HepG2 (cell line): ENCODE results near the gene VAMP2. TPM values are rescaled to one million over a fixed set of nuclear protein-coding genes. Genes with fewer than 3 reads are reported as not detected.

ENCODE experiments used
- AHR ChIP-seq: IDR thresholded peaks from 2 replicates; pipeline ENCODE4 v1.6.1; 2018; ENCODE audit warnings: missing genetic modification reagents, missing compliant biosample characterization
- BORCS8-MEF2B ChIP-seq: sonication (generic); formaldehyde crosslinking; IDR thresholded peaks from 2 replicates; pipeline ENCODE4 v1.8.0; 2022; ENCODE audit warnings: mild to moderate bottlenecking, missing genetic modification reagents
- CBFB ChIP-seq: sonication (generic); formaldehyde crosslinking; IDR thresholded peaks from 2 replicates; pipeline ENCODE4 v1.4.0; 2020; ENCODE audit warnings: missing genetic modification reagents
- GTF2F1 ChIP-seq: fragments of 150-350 bp; IDR thresholded peaks from 2 replicates; pipeline ENCODE4 v1.6.1; 2014; ENCODE audit warnings: low read length
- HMG20B ChIP-seq: conservative IDR thresholded peaks from 2 replicates; pipeline ENCODE4 v1.6.1; 2016; ENCODE audit warnings: missing genetic modification reagents, missing compliant biosample characterization
- MAZ ChIP-seq, 2 experiments: sonication (generic) in 1 of 2; formaldehyde crosslinking in 1 of 2; IDR thresholded peaks; 2 replicates each; pipeline versions ENCODE4 v1.5.0 to v1.6.1; 2012 to 2020; ENCODE audit warnings: low read depth in 2 of 2, mild to moderate bottlenecking in 2 of 2, borderline replicate concordance in 1 of 2, improper control_type of control experiment in 1 of 2, low read length in 1 of 2, missing genetic modification reagents in 1 of 2, moderate library complexity in 1 of 2
- NCOA1 ChIP-seq: sonication (generic); formaldehyde crosslinking; IDR thresholded peaks from 2 replicates; pipeline ENCODE4 v1.9.0; 2021; ENCODE audit warnings: missing genetic modification reagents
- RBFOX2 ChIP-seq: fragments of 200-400 bp; formaldehyde crosslinking; IDR thresholded peaks from 2 replicates; pipeline ENCODE4 v1.6.1; 2017; ENCODE audit warnings: low read depth, mild to moderate bottlenecking, low read length
- SMAD1 ChIP-seq: sonication (generic); formaldehyde crosslinking; IDR thresholded peaks from 2 replicates; pipeline ENCODE4 v1.4.0; 2020; ENCODE audit warnings: missing genetic modification reagents, low read depth, mild to moderate bottlenecking, borderline replicate concordance
- TBP ChIP-seq: sonication (generic); formaldehyde crosslinking; IDR thresholded peaks from 2 replicates; pipeline ENCODE4 v1.5.0; 2020; ENCODE audit warnings: missing genetic modification reagents
- TOPORS ChIP-seq: sonication (generic); formaldehyde crosslinking; IDR thresholded peaks from 2 replicates; pipeline ENCODE4 v1.8.0; 2023; ENCODE audit warnings: mild to moderate bottlenecking, missing genetic modification reagents
- U2AF2 ChIP-seq: fragments of 200-400 bp; formaldehyde crosslinking; IDR thresholded peaks from 2 replicates; pipeline ENCODE4 v1.6.1; 2017; ENCODE audit warnings: low read depth, mild to moderate bottlenecking, low read length
- ZBTB20 ChIP-seq: sonication (generic); formaldehyde crosslinking; IDR thresholded peaks from 2 replicates; pipeline ENCODE4 v1.8.1; 2023; ENCODE audit warnings: missing genetic modification reagents, low read depth, mild to moderate bottlenecking, borderline replicate concordance
- ZFY ChIP-seq: sonication (generic); formaldehyde crosslinking; IDR thresholded peaks from 2 replicates; pipeline ENCODE4 v1.4.0; 2020; ENCODE audit warnings: missing genetic modification reagents
- ZNF180 ChIP-seq: sonication (generic); formaldehyde crosslinking; IDR thresholded peaks from 2 replicates; pipeline ENCODE4 v1.4.0; 2020; ENCODE audit warnings: low read depth, missing genetic modification reagents, borderline replicate concordance
- ZNF263 ChIP-seq: sonication (generic); formaldehyde crosslinking; IDR thresholded peaks from 2 replicates; pipeline ENCODE4 v1.4.0; 2020; ENCODE audit warnings: missing genetic modification reagents
- ZNF354B ChIP-seq: sonication (generic); formaldehyde crosslinking; IDR thresholded peaks from 2 replicates; pipeline ENCODE4 v1.8.0; 2022; ENCODE audit warnings: mild to moderate bottlenecking, missing genetic modification reagents
- polyA plus RNA-seq, 8 experiments: library from polyadenylated mRNA; depleted of rRNA in 3 of 8; stranded (reverse) in 7 of 8; unstranded in 1 of 8; fragments of >200 nt; fragmentation: Illumina TruSeq in 4 of 8; extraction: Trizol in 4 of 8; gene quantifications; 2 replicates each; pipeline versions ENCODE4 v1.2.1 to v1.2.3, GENCODE V29; 2011 to 2016; ENCODE audit warnings: low read depth in 4 of 8, missing spikeins in 1 of 8, mixed read lengths in 1 of 8; ENCODE audit not compliant: insufficient read depth in 1 of 8
- total RNA-seq, 5 experiments: library from RNA; depleted of rRNA; stranded (reverse); fragments of >200 nt; fragmentation: Illumina TruSeq; extraction: Trizol; gene quantifications; 2 replicates each; pipeline ENCODE4 v1.2.3, GENCODE V29; 2016; ENCODE audit warnings: low read depth in 1 of 5
- TF ChIP-seq, protein P1 (sequence below): sonication (generic); formaldehyde crosslinking; IDR thresholded peaks from 2 replicates; pipeline ENCODE4 v1.4.0; 2020; ENCODE audit warnings: mild to moderate bottlenecking, missing genetic modification reagents
- TF ChIP-seq, protein P2 (sequence below): sonication (generic); formaldehyde crosslinking; IDR thresholded peaks from 2 replicates; pipeline ENCODE4 v1.8.1; 2023; ENCODE audit warnings: missing genetic modification reagents, inconsistent platforms, borderline replicate concordance
- TF ChIP-seq, protein P3 (sequence below): sonication (generic); formaldehyde crosslinking; IDR thresholded peaks from 2 replicates; pipeline ENCODE4 v1.4.0; 2020; ENCODE audit warnings: missing genetic modification reagents, low read depth, mild to moderate bottlenecking, borderline replicate concordance
- TF ChIP-seq, protein P4 (sequence below): sonication (generic); formaldehyde crosslinking; IDR thresholded peaks from 2 replicates; pipeline ENCODE4 v1.8.0; 2022; ENCODE audit warnings: mild to moderate bottlenecking, missing genetic modification reagents
- TF ChIP-seq, protein P5 (sequence below): sonication (generic); formaldehyde crosslinking; IDR thresholded peaks from 2 replicates; pipeline ENCODE4 v1.4.0; 2020; ENCODE audit warnings: missing genetic modification reagents
- TF ChIP-seq, protein P6 (sequence below): sonication (generic); formaldehyde crosslinking; IDR thresholded peaks from 2 replicates; pipeline ENCODE4 v1.4.0; 2020; ENCODE audit warnings: low read depth, mild to moderate bottlenecking, missing genetic modification reagents

The VAMP2 gene
- total and polyA plus RNA-seq, 2 of the 13 experiments (the other 11 are each of a cell fraction or from before 2014, with no cell fraction given): 3.9 to 17.2 TPM

DNA sequence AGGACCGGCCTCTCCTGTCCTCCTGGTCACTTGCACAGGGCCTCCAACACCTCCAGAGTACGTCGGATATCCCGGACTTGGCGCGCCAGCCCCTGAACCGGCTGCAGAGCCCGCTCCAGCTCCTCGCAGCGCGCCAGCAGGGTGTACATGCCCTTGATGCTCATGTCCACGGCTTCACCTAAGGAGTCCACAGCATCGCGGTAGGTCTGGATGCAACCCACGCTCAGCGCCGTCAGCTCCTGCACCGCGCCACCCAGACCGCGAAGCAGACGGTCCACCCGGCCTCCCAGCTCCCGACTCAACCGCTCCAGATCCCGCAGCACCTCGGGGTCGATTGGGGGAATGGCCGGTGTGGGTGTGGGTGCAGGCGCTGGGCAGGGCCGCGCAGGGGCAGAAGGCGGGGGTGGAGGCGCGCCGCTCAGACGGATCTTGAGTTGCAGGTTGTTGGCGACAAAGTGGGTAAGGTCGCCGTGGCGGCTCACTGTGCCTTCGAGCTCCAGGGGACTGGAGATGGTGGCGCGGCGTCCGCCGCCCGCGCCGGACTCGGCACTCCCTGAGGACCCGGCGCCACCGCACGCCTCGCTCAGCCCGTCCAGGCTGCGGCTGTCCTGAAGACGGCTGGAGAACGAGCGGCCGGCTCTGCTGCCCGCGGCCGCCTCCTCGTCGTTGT is 26.4 kb upstream of the VAMP2 start (continued):
- TF ChIP-seq GTF2F1: no peak
- 0 out of 2 replicates have a peak, but pooled peaks have one; percentile 1 for TF ChIP-seq RBFOX2
- peak; percentile 45; the same call in 1 of the 2 replicates for TF ChIP-seq ZFY
- 0 out of 2 replicates have a peak, but pooled peaks have one; percentile 17 for TF ChIP-seq ZNF263
- TF ChIP-seq, protein P1, sequence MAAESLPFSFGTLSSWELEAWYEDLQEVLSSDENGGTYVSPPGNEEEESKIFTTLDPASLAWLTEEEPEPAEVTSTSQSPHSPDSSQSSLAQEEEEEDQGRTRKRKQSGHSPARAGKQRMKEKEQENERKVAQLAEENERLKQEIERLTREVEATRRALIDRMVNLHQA (CRISPR knock-in tag): no peak
- TF ChIP-seq U2AF2: no peak
- TF ChIP-seq, protein P2, sequence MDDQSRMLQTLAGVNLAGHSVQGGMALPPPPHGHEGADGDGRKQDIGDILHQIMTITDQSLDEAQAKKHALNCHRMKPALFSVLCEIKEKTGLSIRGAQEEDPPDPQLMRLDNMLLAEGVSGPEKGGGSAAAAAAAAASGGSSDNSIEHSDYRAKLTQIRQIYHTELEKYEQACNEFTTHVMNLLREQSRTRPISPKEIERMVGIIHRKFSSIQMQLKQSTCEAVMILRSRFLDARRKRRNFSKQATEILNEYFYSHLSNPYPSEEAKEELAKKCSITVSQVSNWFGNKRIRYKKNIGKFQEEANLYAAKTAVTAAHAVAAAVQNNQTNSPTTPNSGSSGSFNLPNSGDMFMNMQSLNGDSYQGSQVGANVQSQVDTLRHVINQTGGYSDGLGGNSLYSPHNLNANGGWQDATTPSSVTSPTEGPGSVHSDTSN (CRISPR knock-in tag): no peak
- no peak for TF ChIP-seq TBP (CRISPR knock-in tag)
- no peak for TF ChIP-seq HMG20B (CRISPR knock-in tag)
- 0 out of 2 replicates have a peak, but pooled peaks have one; percentile 2 for TF ChIP-seq ZBTB20 (CRISPR knock-in tag)
- TF ChIP-seq, protein P3, sequence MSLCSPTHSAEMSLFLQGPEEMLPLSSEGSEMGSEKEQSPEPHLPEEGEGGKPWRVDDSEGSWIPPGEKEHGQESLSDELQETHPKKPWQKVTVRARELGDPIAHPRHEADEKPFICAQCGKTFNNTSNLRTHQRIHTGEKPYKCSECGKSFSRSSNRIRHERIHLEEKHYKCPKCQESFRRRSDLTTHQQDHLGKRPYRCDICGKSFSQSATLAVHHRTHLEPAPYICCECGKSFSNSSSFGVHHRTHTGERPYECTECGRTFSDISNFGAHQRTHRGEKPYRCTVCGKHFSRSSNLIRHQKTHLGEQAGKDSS (CRISPR knock-in tag): no peak
- no peak for TF ChIP-seq ZNF180 (CRISPR knock-in tag)
- TF ChIP-seq, protein P4, sequence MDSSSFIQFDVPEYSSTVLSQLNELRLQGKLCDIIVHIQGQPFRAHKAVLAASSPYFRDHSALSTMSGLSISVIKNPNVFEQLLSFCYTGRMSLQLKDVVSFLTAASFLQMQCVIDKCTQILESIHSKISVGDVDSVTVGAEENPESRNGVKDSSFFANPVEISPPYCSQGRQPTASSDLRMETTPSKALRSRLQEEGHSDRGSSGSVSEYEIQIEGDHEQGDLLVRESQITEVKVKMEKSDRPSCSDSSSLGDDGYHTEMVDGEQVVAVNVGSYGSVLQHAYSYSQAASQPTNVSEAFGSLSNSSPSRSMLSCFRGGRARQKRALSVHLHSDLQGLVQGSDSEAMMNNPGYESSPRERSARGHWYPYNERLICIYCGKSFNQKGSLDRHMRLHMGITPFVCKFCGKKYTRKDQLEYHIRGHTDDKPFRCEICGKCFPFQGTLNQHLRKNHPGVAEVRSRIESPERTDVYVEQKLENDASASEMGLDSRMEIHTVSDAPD (CRISPR knock-in tag): no peak
- no peak for TF ChIP-seq ZNF354B (CRISPR knock-in tag)
- TF ChIP-seq SMAD1 (CRISPR knock-in tag): 0 out of 2 replicates have a peak, but pooled peaks have one; percentile 22
- TF ChIP-seq, protein P5, sequence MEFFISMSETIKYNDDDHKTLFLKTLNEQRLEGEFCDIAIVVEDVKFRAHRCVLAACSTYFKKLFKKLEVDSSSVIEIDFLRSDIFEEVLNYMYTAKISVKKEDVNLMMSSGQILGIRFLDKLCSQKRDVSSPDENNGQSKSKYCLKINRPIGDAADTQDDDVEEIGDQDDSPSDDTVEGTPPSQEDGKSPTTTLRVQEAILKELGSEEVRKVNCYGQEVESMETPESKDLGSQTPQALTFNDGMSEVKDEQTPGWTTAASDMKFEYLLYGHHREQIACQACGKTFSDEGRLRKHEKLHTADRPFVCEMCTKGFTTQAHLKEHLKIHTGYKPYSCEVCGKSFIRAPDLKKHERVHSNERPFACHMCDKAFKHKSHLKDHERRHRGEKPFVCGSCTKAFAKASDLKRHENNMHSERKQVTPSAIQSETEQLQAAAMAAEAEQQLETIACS (CRISPR knock-in tag): 0 out of 2 replicates have a peak, but pooled peaks have one; percentile 14
- peak; percentile 62; the same call in 1 of the 2 replicates for TF ChIP-seq AHR (CRISPR knock-in tag)
- TF ChIP-seq, protein P6, sequence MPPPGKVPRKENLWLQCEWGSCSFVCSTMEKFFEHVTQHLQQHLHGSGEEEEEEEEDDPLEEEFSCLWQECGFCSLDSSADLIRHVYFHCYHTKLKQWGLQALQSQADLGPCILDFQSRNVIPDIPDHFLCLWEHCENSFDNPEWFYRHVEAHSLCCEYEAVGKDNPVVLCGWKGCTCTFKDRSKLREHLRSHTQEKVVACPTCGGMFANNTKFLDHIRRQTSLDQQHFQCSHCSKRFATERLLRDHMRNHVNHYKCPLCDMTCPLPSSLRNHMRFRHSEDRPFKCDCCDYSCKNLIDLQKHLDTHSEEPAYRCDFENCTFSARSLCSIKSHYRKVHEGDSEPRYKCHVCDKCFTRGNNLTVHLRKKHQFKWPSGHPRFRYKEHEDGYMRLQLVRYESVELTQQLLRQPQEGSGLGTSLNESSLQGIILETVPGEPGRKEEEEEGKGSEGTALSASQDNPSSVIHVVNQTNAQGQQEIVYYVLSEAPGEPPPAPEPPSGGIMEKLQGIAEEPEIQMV (CRISPR knock-in tag): no peak
- 0 out of 2 replicates have a peak, but pooled peaks have one; percentile 25 for TF ChIP-seq BORCS8-MEF2B (CRISPR knock-in tag)
- TF ChIP-seq NCOA1: 0 out of 2 replicates have a peak, but pooled peaks have one; percentile 51
- TF ChIP-seq MAZ (IDR thresholded peaks at IDR 0.05; ENCODE audit: borderline replicate concordance, low read depth, low read length): no peak
- TF ChIP-seq MAZ (CRISPR knock-in tag; IDR thresholded peaks at IDR 0.05; ENCODE audit: low read depth): 0 out of 2 replicates have a peak, but pooled peaks have one; percentile 19
- TF ChIP-seq TOPORS (CRISPR knock-in tag): no peak
- TF ChIP-seq CBFB: no peak
